Measurements from ENCODE around the gene ATN1. TPM values are rescaled to one million over a fixed set of nuclear protein-coding genes. Genes with fewer than 3 reads are reported as not detected.

ATN1 gene
- total RNA-seq, 1 donor from 2014 or later, result 139 TPM

GRCh38 chr12:6966351-6966750 is 38.6 kb downstream of the ATN1 start:
- peaks cover 35% of the 10 kb centered on the region for H3K36me3 Mint-ChIP-seq

GRCh38 chr12:6967651-6968100 is 39.9 kb downstream of the ATN1 start:
- no peak for TF ChIP-seq CTCF (conservative IDR thresholded peaks at IDR 0.05)
- H3K4me3 Mint-ChIP-seq, result peak overlapping the region; percentile 37
- DNase-seq (ENCODE audit: extremely low spot score, unreplicated experiment), result no peak
- H3K36me3 Mint-ChIP-seq, result peaks cover 35% of the 10 kb centered on the region
- H3K27ac Mint-ChIP-seq, result peak overlapping the region; percentile 67
- H3K27me3 Mint-ChIP-seq, result no peaks in the 10 kb centered on the region
- peaks cover 23% of the 10 kb centered on the region for H3K4me1 Mint-ChIP-seq (ENCODE audit: unreplicated experiment)
- no peaks in the 10 kb centered on the region for H3K9me3 Mint-ChIP-seq

More at GRCh38 chr12:6966351-6966750, 38.6 kb downstream of the ATN1 start:
- Mint-ChIP-seq H3K27me3 (no peaks in the 10 kb centered on the region), H3K4me3 (peak overlapping the region; percentile 55), H3K9me3 (no peaks in the 10 kb centered on the region), H3K4me1 (ENCODE audit: unreplicated experiment) (peaks cover 32% of the 10 kb centered on the region), H3K27ac (peak overlapping the region; percentile 99)
- DNase-seq (ENCODE audit: extremely low spot score, unreplicated experiment), result no peak
- TF ChIP-seq CTCF (conservative IDR thresholded peaks at IDR 0.05), result no peak

GRCh38 chr12:6968426-6968825 is 40.7 kb downstream of the ATN1 start:
- H3K36me3 Mint-ChIP-seq, result peaks cover 35% of the 10 kb centered on the region
- H3K4me3 Mint-ChIP-seq, result peak overlapping the region; percentile 100
- H3K27ac Mint-ChIP-seq, result peak overlapping the region; percentile 98
- H3K4me1 Mint-ChIP-seq (ENCODE audit: unreplicated experiment), result peaks cover 23% of the 10 kb centered on the region
- H3K27me3 Mint-ChIP-seq, result no peaks in the 10 kb centered on the region
- no peak for DNase-seq (ENCODE audit: extremely low spot score, unreplicated experiment)
- H3K9me3 Mint-ChIP-seq, result no peaks in the 10 kb centered on the region
- TF ChIP-seq CTCF (conservative IDR thresholded peaks at IDR 0.05), result no peak

GRCh38 chr12:6970096-6970527 is 42.4 kb downstream of the ATN1 start:
- Mint-ChIP-seq H3K4me1 (ENCODE audit: unreplicated experiment) (peaks cover 20% of the 10 kb centered on the region), H3K27ac (peak overlapping the region; percentile 98), H3K27me3 (no peaks in the 10 kb centered on the region), H3K4me3 (peak overlapping the region; percentile 100), H3K9me3 (no peaks in the 10 kb centered on the region), H3K36me3 (peaks cover 29% of the 10 kb centered on the region)
- DNase-seq (ENCODE audit: extremely low spot score, unreplicated experiment), result no peak
- TF ChIP-seq CTCF (conservative IDR thresholded peaks at IDR 0.05), result no peak

GRCh38 chr12:6974180-6974579 is 46.4 kb downstream of the ATN1 start:
- Mint-ChIP-seq H3K4me1 (ENCODE audit: unreplicated experiment) (peaks cover 7% of the 10 kb centered on the region), H3K36me3 (peaks cover 34% of the 10 kb centered on the region), H3K9me3 (no peaks in the 10 kb centered on the region), H3K27ac (peak overlapping the region; percentile 44), H3K4me3 (no peak overlapping the region), H3K27me3 (no peaks in the 10 kb centered on the region)
- no peak for TF ChIP-seq CTCF (conservative IDR thresholded peaks at IDR 0.05)
- DNase-seq (ENCODE audit: extremely low spot score, unreplicated experiment), result no peak

Measured in type B pancreatic cell (in vitro differentiated cells).